ENCODE results near the gene NFYB. TPM values are rescaled to one million over a fixed set of nuclear protein-coding genes. Genes with fewer than 3 reads are reported as not detected.
"Not testable (repeated sequence)": the region's sequence is repeated elsewhere in the genome, so short reads cannot be mapped to it uniquely, and the experiment has no call there.

The NFYB gene
- total RNA-seq, 1 donor from 2014 or later = 62.8 TPM

- no peak for TF ChIP-seq CTCF (IDR thresholded peaks at IDR 0.05)
- Histone ChIP-seq H3K9me3 (no peaks in the 10 kb centered on the region), H3K4me3 (no peak overlapping the region), H3K27me3 (no peaks in the 10 kb centered on the region), H3K4me1 (no peaks in the 10 kb centered on the region), H3K27ac (no peak overlapping the region), H3K36me3 (no peaks in the 10 kb centered on the region)
- intact Hi-C loops (cut with DNase I) = no loop called here
- DNase-seq (ENCODE audit: low spot score in 2 of 2) = no peak
Measured at GRCh38 chr12:104165801-104166200, 27.8 kb upstream of the NFYB start.

GRCh38 chr12:104164634-104165033 is 26.6 kb upstream of the NFYB start:
- no peak overlapping the region for H3K27ac ChIP-seq
- DNase-seq (ENCODE audit: low spot score in 2 of 2) = no peak
- no peaks in the 10 kb centered on the region for H3K4me1 ChIP-seq
- H3K36me3 ChIP-seq = no peaks in the 10 kb centered on the region
- TF ChIP-seq CTCF (IDR thresholded peaks at IDR 0.05) = no peak
- H3K27me3 ChIP-seq = no peaks in the 10 kb centered on the region
- intact Hi-C loops (cut with DNase I) = no loop called here
- H3K9me3 ChIP-seq = no peaks in the 10 kb centered on the region
- H3K4me3 ChIP-seq = no peak overlapping the region

- Histone ChIP-seq H3K27me3 (no peaks in the 10 kb centered on the region), H3K9me3 (no peaks in the 10 kb centered on the region), H3K4me3 (no peak overlapping the region), H3K27ac (no peak overlapping the region), H3K4me1 (no peaks in the 10 kb centered on the region), H3K36me3 (no peaks in the 10 kb centered on the region)
- intact Hi-C loops (cut with DNase I) = no loop called here
- TF ChIP-seq CTCF (IDR thresholded peaks at IDR 0.05) = no peak
- DNase-seq (ENCODE audit: low spot score in 2 of 2) = no peak
Measured at GRCh38 chr12:104163631-104164030, 25.6 kb upstream of the NFYB start.

GRCh38 chr12:104163028-104163427 is 25.0 kb upstream of the NFYB start:
- DNase-seq (ENCODE audit: low spot score in 2 of 2); H3K27me3 ChIP-seq; H3K36me3 ChIP-seq; H3K27ac ChIP-seq; intact Hi-C loops (cut with DNase I); H3K4me3 ChIP-seq; H3K4me1 ChIP-seq; H3K9me3 ChIP-seq: not testable (repeated sequence)

GRCh38 chr12:104155711-104156555 is 17.9 kb upstream of the NFYB start:
- Histone ChIP-seq H3K27me3 (no peaks in the 10 kb centered on the region), H3K9me3 (no peaks in the 10 kb centered on the region), H3K36me3 (no peaks in the 10 kb centered on the region), H3K4me1 (no peaks in the 10 kb centered on the region), H3K4me3 (no peak overlapping the region), H3K27ac (no peak overlapping the region)
- DNase-seq (ENCODE audit: low spot score in 2 of 2) = no peak
- intact Hi-C loops (cut with DNase I) = no loop called here
- TF ChIP-seq CTCF (IDR thresholded peaks at IDR 0.05) = no peak

- no peaks in the 10 kb centered on the region for H3K9me3 ChIP-seq
Measured at GRCh38 chr12:104154806-104155205, 16.8 kb upstream of the NFYB start.

More at GRCh38 chr12:104154806-104155205, 16.8 kb upstream of the NFYB start:
- Histone ChIP-seq H3K36me3 (no peaks in the 10 kb centered on the region), H3K4me1 (no peaks in the 10 kb centered on the region), H3K27ac (no peak overlapping the region), H3K4me3 (no peak overlapping the region), H3K27me3 (no peaks in the 10 kb centered on the region)
- DNase-seq (ENCODE audit: low spot score in 2 of 2) = no peak
- intact Hi-C loops (cut with DNase I) = no loop called here
- TF ChIP-seq CTCF (IDR thresholded peaks at IDR 0.05) = no peak

Data from ascending aorta (tissue), 2 donors.